Measurements from ENCODE around the gene LSM10. TPM values are rescaled to one million over a fixed set of nuclear protein-coding genes. Genes with fewer than 3 reads are reported as not detected.

The LSM10 gene
- polyA plus RNA-seq, result 100 to 1,000 TPM; 156 to 181 (median 164) TPM

- Mint-ChIP-seq H3K4me3 (peak within 1 kb of the TSS; percentile 96 to 100 (median 99)), H3K9me3 (no peaks in the 10 kb centered on the region), H3K36me3 (peaks cover 0 to 3% (median 3%) of the 10 kb centered on the region in 3 donors), H3K4me1 (peaks cover 56 to 69% of the 10 kb centered on the region in 2 donors), H3K27ac (peak within 1 kb of the TSS; percentile 92 to 100 (median 98)), H3K27me3 (ENCODE audit: low read depth in 3 of 3) (peaks cover 11 to 15% (median 14%) of the 10 kb centered on the region in 3 donors)
- peak; percentile 84 to 85 (median 84) for DNase-seq
Measured at GRCh38 chr1:36397378-36398230, at the start of gene LSM10. TSS of gene LSM10 (minus strand) at chr1:36397908. CDS start at chr1:36394129, 3,779 bp downstream.

- no peak for DNase-seq
- no peaks in the 10 kb centered on the region for H3K9me3 Mint-ChIP-seq
- H3K4me1 Mint-ChIP-seq, result peaks cover 18 to 20% of the 10 kb centered on the region in 2 donors
- peaks cover 8 to 12% (median 8%) of the 10 kb centered on the region in 3 donors for H3K27me3 Mint-ChIP-seq (ENCODE audit: low read depth in 3 of 3)
- no peak overlapping the region for H3K4me3 Mint-ChIP-seq
- H3K36me3 Mint-ChIP-seq, result no peaks in the 10 kb centered on the region
- H3K27ac Mint-ChIP-seq, result no peak overlapping the region
Measured at GRCh38 chr1:36447450-36447849, 49.7 kb upstream of the LSM10 start.

GRCh38 chr1:36446746-36447145, 49.0 kb upstream of the LSM10 start:
- Mint-ChIP-seq H3K27me3 (ENCODE audit: low read depth in 3 of 3) (peaks cover 6 to 12% (median 8%) of the 10 kb centered on the region in 3 donors), H3K4me1 (peaks cover 16 to 19% of the 10 kb centered on the region in 2 donors), H3K9me3 (no peaks in the 10 kb centered on the region), H3K27ac (no peak overlapping the region), H3K4me3 (no peak overlapping the region), H3K36me3 (no peaks in the 10 kb centered on the region)
- no peak for DNase-seq

- no peak overlapping the region for H3K27ac Mint-ChIP-seq
- peaks cover 6 to 12% (median 7%) of the 10 kb centered on the region in 3 donors for H3K27me3 Mint-ChIP-seq (ENCODE audit: low read depth in 3 of 3)
- H3K9me3 Mint-ChIP-seq, result no peaks in the 10 kb centered on the region
Measured at GRCh38 chr1:36446271-36446670, 48.6 kb upstream of the LSM10 start.

GRCh38 chr1:36443297-36443696, 45.6 kb upstream of the LSM10 start:
- DNase-seq, result no peak
- Mint-ChIP-seq H3K36me3 (no peaks in the 10 kb centered on the region), H3K4me3 (no peak overlapping the region), H3K27ac (no peak overlapping the region), H3K4me1 (no peaks in the 10 kb centered on the region), H3K27me3 (ENCODE audit: low read depth in 3 of 3) (peaks cover 0 to 2% (median 2%) of the 10 kb centered on the region in 3 donors), H3K9me3 (no peaks in the 10 kb centered on the region)

More at GRCh38 chr1:36446271-36446670, 48.6 kb upstream of the LSM10 start:
- Mint-ChIP-seq H3K36me3 (no peaks in the 10 kb centered on the region), H3K4me1 (peaks cover 11 to 14% of the 10 kb centered on the region in 2 donors), H3K4me3 (no peak overlapping the region)
- DNase-seq, result no peak

GRCh38 chr1:36442337-36442736, 44.6 kb upstream of the LSM10 start:
- no peak overlapping the region for H3K27ac Mint-ChIP-seq
- no peak overlapping the region for H3K4me3 Mint-ChIP-seq
- peaks cover 0 to 2% (median 2%) of the 10 kb centered on the region in 3 donors for H3K27me3 Mint-ChIP-seq (ENCODE audit: low read depth in 3 of 3)
- H3K4me1 Mint-ChIP-seq, result no peaks in the 10 kb centered on the region
- no peaks in the 10 kb centered on the region for H3K9me3 Mint-ChIP-seq
- H3K36me3 Mint-ChIP-seq, result no peaks in the 10 kb centered on the region
- no peak for DNase-seq

- H3K4me1 Mint-ChIP-seq, result no peaks in the 10 kb centered on the region
- no peak for DNase-seq
- H3K36me3 Mint-ChIP-seq, result no peaks in the 10 kb centered on the region
- H3K27me3 Mint-ChIP-seq (ENCODE audit: low read depth in 3 of 3), result peaks cover 0 to 2% (median 2%) of the 10 kb centered on the region in 3 donors
- H3K4me3 Mint-ChIP-seq, result no peak overlapping the region
- no peaks in the 10 kb centered on the region for H3K9me3 Mint-ChIP-seq
- H3K27ac Mint-ChIP-seq, result no peak overlapping the region
Measured at GRCh38 chr1:36440646-36441045, 42.9 kb upstream of the LSM10 start.

- H3K27ac Mint-ChIP-seq, result no peak overlapping the region
- DNase-seq, result no peak
- no peak overlapping the region for H3K4me3 Mint-ChIP-seq
- H3K27me3 Mint-ChIP-seq (ENCODE audit: low read depth in 3 of 3), result peaks cover 0 to 2% (median 2%) of the 10 kb centered on the region in 3 donors
- H3K9me3 Mint-ChIP-seq, result no peaks in the 10 kb centered on the region
- H3K4me1 Mint-ChIP-seq, result no peaks in the 10 kb centered on the region
- H3K36me3 Mint-ChIP-seq, result no peaks in the 10 kb centered on the region
Measured at GRCh38 chr1:36440044-36440443, 42.3 kb upstream of the LSM10 start.

GRCh38 chr1:36438715-36439114, 41.0 kb upstream of the LSM10 start:
- H3K27me3 Mint-ChIP-seq (ENCODE audit: low read depth in 3 of 3), result peaks cover 0 to 2% (median 0%) of the 10 kb centered on the region in 3 donors
- H3K36me3 Mint-ChIP-seq, result no peaks in the 10 kb centered on the region
- no peak for DNase-seq
- H3K4me1 Mint-ChIP-seq, result no peaks in the 10 kb centered on the region
- H3K4me3 Mint-ChIP-seq, result no peak overlapping the region
- no peaks in the 10 kb centered on the region for H3K9me3 Mint-ChIP-seq
- H3K27ac Mint-ChIP-seq, result no peak overlapping the region

GRCh38 chr1:36436821-36437220, 39.1 kb upstream of the LSM10 start:
- Mint-ChIP-seq H3K4me3 (no peak overlapping the region), H3K36me3 (no peaks in the 10 kb centered on the region), H3K27me3 (ENCODE audit: low read depth in 3 of 3) (peaks cover 0 to 2% (median 2%) of the 10 kb centered on the region in 3 donors), H3K27ac (no peak overlapping the region), H3K4me1 (no peaks in the 10 kb centered on the region), H3K9me3 (no peaks in the 10 kb centered on the region)
- no peak for DNase-seq

GRCh38 chr1:36433102-36433501, 35.4 kb upstream of the LSM10 start:
- Mint-ChIP-seq H3K9me3 (no peaks in the 10 kb centered on the region), H3K4me3 (no peak overlapping the region), H3K27ac (no peak overlapping the region), H3K27me3 (ENCODE audit: low read depth in 3 of 3) (peaks cover 0 to 2% (median 0%) of the 10 kb centered on the region in 3 donors), H3K36me3 (peaks cover 0 to 6% (median 5%) of the 10 kb centered on the region in 3 donors), H3K4me1 (no peaks in the 10 kb centered on the region)
- no peak for DNase-seq

- DNase-seq, result no peak
- no peak overlapping the region for H3K27ac Mint-ChIP-seq
- H3K9me3 Mint-ChIP-seq, result no peaks in the 10 kb centered on the region
- no peak overlapping the region for H3K4me3 Mint-ChIP-seq
- peaks cover 0 to 6% (median 5%) of the 10 kb centered on the region in 3 donors for H3K36me3 Mint-ChIP-seq
- H3K4me1 Mint-ChIP-seq, result no peaks in the 10 kb centered on the region
- H3K27me3 Mint-ChIP-seq (ENCODE audit: low read depth in 3 of 3), result peaks cover 0 to 2% (median 0%) of the 10 kb centered on the region in 3 donors
Measured at GRCh38 chr1:36432616-36433015, 34.9 kb upstream of the LSM10 start.

GRCh38 chr1:36425791-36426190, 28.1 kb upstream of the LSM10 start:
- no peak for DNase-seq
- no peaks in the 10 kb centered on the region for H3K27me3 Mint-ChIP-seq (ENCODE audit: low read depth in 3 of 3)
- H3K4me1 Mint-ChIP-seq, result peaks cover 2 to 4% of the 10 kb centered on the region in 2 donors
- peak overlapping the region in 2 of 6 donors; percentile 10 to 27 for H3K27ac Mint-ChIP-seq
- no peaks in the 10 kb centered on the region for H3K9me3 Mint-ChIP-seq
- H3K4me3 Mint-ChIP-seq, result no peak overlapping the region
- H3K36me3 Mint-ChIP-seq, result peaks cover 1% of the 10 kb centered on the region in 3 donors

GRCh38 chr1:36421649-36422048, 23.9 kb upstream of the LSM10 start:
- no peak overlapping the region for H3K4me3 Mint-ChIP-seq
- DNase-seq, result no peak
- no peaks in the 10 kb centered on the region for H3K27me3 Mint-ChIP-seq (ENCODE audit: low read depth in 3 of 3)
- H3K9me3 Mint-ChIP-seq, result no peaks in the 10 kb centered on the region
- H3K4me1 Mint-ChIP-seq, result peaks cover 7 to 9% of the 10 kb centered on the region in 2 donors
- no peak overlapping the region for H3K27ac Mint-ChIP-seq
- peaks cover 4% of the 10 kb centered on the region in 3 donors for H3K36me3 Mint-ChIP-seq
